Measurements from ENCODE around the gene CACNA2D2. TPM values are rescaled to one million over a fixed set of nuclear protein-coding genes. Genes with fewer than 3 reads are reported as not detected.
A peak's percentile ranks its signal among the peaks of the same experiment; 100 is the strongest.

Gene CACNA2D2
- total RNA-seq, 1 donor from 2014 or later = 1.00 TPM

- Histone ChIP-seq H3K27ac (ENCODE audit: low read depth, low read length) (no peak overlapping the region), H3K4me3 (ENCODE audit: insufficient read depth, low read depth, low read length) (no peak overlapping the region), H3K79me2 (ENCODE audit: insufficient read depth, low read length) (no peaks in the 10 kb centered on the region), H3K27me3 (ENCODE audit: insufficient read depth, low read length) (peaks cover 12% of the 10 kb centered on the region), H4K20me1 (ENCODE audit: insufficient read depth, low read length) (no peaks in the 10 kb centered on the region), H3K9me3 (ENCODE audit: insufficient read depth, low read depth, low read length) (no peaks in the 10 kb centered on the region), H3K4me1 (ENCODE audit: insufficient read depth, low read length) (no peaks in the 10 kb centered on the region), H3K36me3 (ENCODE audit: insufficient read depth, low read length) (no peaks in the 10 kb centered on the region), H3K4me2 (ENCODE audit: low read length) (no peak overlapping the region), H3K9ac (ENCODE audit: low read length) (no peak overlapping the region), H2AFZ (ENCODE audit: low read depth, low read length) (no peak overlapping the region)
- FAIRE-seq = no peak
- peaks cover 9% of the 10 kb centered on the region for H3K36me3 Mint-ChIP-seq (ENCODE audit: low read depth, unreplicated experiment)
- H3K4me3 Mint-ChIP-seq (ENCODE audit: unreplicated experiment) = no peak overlapping the region
- peaks cover 38% of the 10 kb centered on the region for H3K27me3 Mint-ChIP-seq (ENCODE audit: low read depth, unreplicated experiment)
- peaks cover 5% of the 10 kb centered on the region for H3K4me1 Mint-ChIP-seq (ENCODE audit: low read depth, unreplicated experiment)
- no peak overlapping the region for H3K27ac Mint-ChIP-seq (ENCODE audit: unreplicated experiment)
- TF ChIP-seq CTCF (IDR thresholded peaks at IDR 0.05; ENCODE audit: insufficient read depth, low read depth, low read length) = peak; percentile 92
- no peak for TF ChIP-seq EZH2 (IDR thresholded peaks at IDR 0.05; ENCODE audit: insufficient read depth, low read length)
- no peaks in the 10 kb centered on the region for H3K9me3 Mint-ChIP-seq (ENCODE audit: unreplicated experiment)
- peak; percentile 16 for DNase-seq (ENCODE audit: low read depth)
These were observed 39.0 kb upstream of the CACNA2D2 start for GRCh38 chr3:50542177-50543034.

- no peak overlapping the region for H3K4me3 Mint-ChIP-seq (ENCODE audit: unreplicated experiment)
- H3K4me1 Mint-ChIP-seq (ENCODE audit: low read depth, unreplicated experiment) = peaks cover 5% of the 10 kb centered on the region
- no peak overlapping the region for H3K27ac Mint-ChIP-seq (ENCODE audit: unreplicated experiment)
- H3K9ac ChIP-seq (ENCODE audit: low read length) = no peak overlapping the region
- no peaks in the 10 kb centered on the region for H4K20me1 ChIP-seq (ENCODE audit: insufficient read depth, low read length)
- no peak overlapping the region for H3K27ac ChIP-seq (ENCODE audit: low read depth, low read length)
- no peaks in the 10 kb centered on the region for H3K9me3 Mint-ChIP-seq (ENCODE audit: unreplicated experiment)
- H3K4me2 ChIP-seq (ENCODE audit: low read length) = no peak overlapping the region
- no peaks in the 10 kb centered on the region for H3K4me1 ChIP-seq (ENCODE audit: insufficient read depth, low read length)
- DNase-seq (ENCODE audit: low read depth) = no peak
- H3K36me3 Mint-ChIP-seq (ENCODE audit: low read depth, unreplicated experiment) = peaks cover 9% of the 10 kb centered on the region
- TF ChIP-seq CTCF (IDR thresholded peaks at IDR 0.05; ENCODE audit: insufficient read depth, low read depth, low read length) (no peak), EZH2 (IDR thresholded peaks at IDR 0.05; ENCODE audit: insufficient read depth, low read length) (no peak)
- H3K27me3 Mint-ChIP-seq (ENCODE audit: low read depth, unreplicated experiment) = peaks cover 50% of the 10 kb centered on the region
- H3K36me3 ChIP-seq (ENCODE audit: insufficient read depth, low read length) = no peaks in the 10 kb centered on the region
- H3K4me3 ChIP-seq (ENCODE audit: insufficient read depth, low read depth, low read length) = no peak overlapping the region
- H3K79me2 ChIP-seq (ENCODE audit: insufficient read depth, low read length) = no peaks in the 10 kb centered on the region
- no peak for FAIRE-seq
- H2AFZ ChIP-seq (ENCODE audit: low read depth, low read length) = no peak overlapping the region
- no peaks in the 10 kb centered on the region for H3K9me3 ChIP-seq (ENCODE audit: insufficient read depth, low read depth, low read length)
- peaks cover 13% of the 10 kb centered on the region for H3K27me3 ChIP-seq (ENCODE audit: insufficient read depth, low read length)
These were observed 36.2 kb upstream of the CACNA2D2 start for GRCh38 chr3:50539356-50540286.
